ENCODE data around the gene PKD1.
"Not testable (repeated sequence)": the region's sequence is repeated elsewhere in the genome, so short reads cannot be mapped to it uniquely, and the experiment has no call there.

GRCh38 chr16:2129890-2130447 is 5.7 kb downstream of the PKD1 start:
- TF ChIP-seq POLR2A (IDR thresholded peaks at IDR 0.05; ENCODE audit: low read length); GATA1 (IDR thresholded peaks at IDR 0.05; ENCODE audit: low read depth, low read length): not testable (repeated sequence)
